ENCODE data around the gene CACNA1I. TPM values are rescaled to one million over a fixed set of nuclear protein-coding genes. Genes with fewer than 3 reads are reported as not detected.

CACNA1I gene
- total RNA-seq, 1 experiment from 2014 or later = 0.90 TPM

GRCh38 chr22:39603345-39603744 lies 32.8 kb downstream of the CACNA1I start:
- Histone ChIP-seq H3K4me1 (ENCODE audit: insufficient read depth, low read length, poor library complexity, severe bottlenecking) (no peaks in the 10 kb centered on the region), H3K36me3 (ENCODE audit: insufficient read depth, low read length, poor library complexity, severe bottlenecking) (no peaks in the 10 kb centered on the region), H3K4me3 (ENCODE audit: low read depth, low read length, poor library complexity, severe bottlenecking) (no peak overlapping the region), H3K27ac (ENCODE audit: low read depth, low read length, poor library complexity, severe bottlenecking) (no peak overlapping the region), H3K27me3 (replicated peaks; ENCODE audit: insufficient read depth, low read depth, low read length, poor library complexity) (no peaks in the 10 kb centered on the region), H3K9me3 (ENCODE audit: low read depth, low read length, poor library complexity, severe bottlenecking) (no peaks in the 10 kb centered on the region)
- no peak for DNase-seq (ENCODE audit: low spot score)
- TF ChIP-seq EZH2 (IDR thresholded peaks at IDR 0.05; ENCODE audit: borderline replicate concordance, low read depth, low read length, poor library complexity, severe bottlenecking) (no peak), CTCF (conservative IDR thresholded peaks at IDR 0.05; ENCODE audit: low read depth, low read length) (no peak)
- POLR2A ChIA-PET (ENCODE audit: low non-redundant PET) = no interaction called here
- no TSS peak for BruUV-seq (replicated peaks)
- intact Hi-C loops (cut with micrococcal nuclease; ENCODE audit: unreplicated experiment) = no loop called here
- CTCF ChIA-PET = no interaction called here

- Histone ChIP-seq H3K9me3 (ENCODE audit: low read depth, low read length, poor library complexity, severe bottlenecking) (no peaks in the 10 kb centered on the region), H3K27me3 (replicated peaks; ENCODE audit: insufficient read depth, low read depth, low read length, poor library complexity) (no peaks in the 10 kb centered on the region), H3K4me3 (ENCODE audit: low read depth, low read length, poor library complexity, severe bottlenecking) (no peak overlapping the region), H3K27ac (ENCODE audit: low read depth, low read length, poor library complexity, severe bottlenecking) (no peak overlapping the region), H3K36me3 (ENCODE audit: insufficient read depth, low read length, poor library complexity, severe bottlenecking) (no peaks in the 10 kb centered on the region), H3K4me1 (ENCODE audit: insufficient read depth, low read length, poor library complexity, severe bottlenecking) (peaks cover 7% of the 10 kb centered on the region)
- no TSS peak for BruUV-seq (replicated peaks)
- intact Hi-C loops (cut with micrococcal nuclease; ENCODE audit: unreplicated experiment) = no loop called here
- DNase-seq (ENCODE audit: low spot score) = no peak
- no peak for TF ChIP-seq CTCF (conservative IDR thresholded peaks at IDR 0.05; ENCODE audit: low read depth, low read length)
- TF ChIP-seq EZH2 (IDR thresholded peaks at IDR 0.05; ENCODE audit: borderline replicate concordance, low read depth, low read length, poor library complexity, severe bottlenecking) = no peak
- CTCF ChIA-PET = interaction anchor here (0.6 kb wide), 1 partner anchor 412 kb away, joined by 4 read pairs; no protein-coding TSS in a partner anchor
- POLR2A ChIA-PET (ENCODE audit: low non-redundant PET) = no interaction called here
These were observed 39.7 kb downstream of the CACNA1I start for GRCh38 chr22:39610246-39610645.

- no TSS peak for BruUV-seq (replicated peaks)
- Histone ChIP-seq H3K4me3 (ENCODE audit: low read depth, low read length, poor library complexity, severe bottlenecking) (no peak overlapping the region), H3K27me3 (replicated peaks; ENCODE audit: insufficient read depth, low read depth, low read length, poor library complexity) (no peaks in the 10 kb centered on the region), H3K4me1 (ENCODE audit: insufficient read depth, low read length, poor library complexity, severe bottlenecking) (peaks cover 7% of the 10 kb centered on the region), H3K27ac (ENCODE audit: low read depth, low read length, poor library complexity, severe bottlenecking) (no peak overlapping the region), H3K9me3 (ENCODE audit: low read depth, low read length, poor library complexity, severe bottlenecking) (no peaks in the 10 kb centered on the region), H3K36me3 (ENCODE audit: insufficient read depth, low read length, poor library complexity, severe bottlenecking) (no peaks in the 10 kb centered on the region)
- ChIA-PET POLR2A (ENCODE audit: low non-redundant PET) (no interaction called here), CTCF (interaction anchor here (0.6 kb wide), 1 partner anchor 412 kb away, joined by 4 read pairs; no protein-coding TSS in a partner anchor)
- DNase-seq (ENCODE audit: low spot score) = no peak
- intact Hi-C loops (cut with micrococcal nuclease; ENCODE audit: unreplicated experiment) = no loop called here
- TF ChIP-seq CTCF (conservative IDR thresholded peaks at IDR 0.05; ENCODE audit: low read depth, low read length) = no peak
These were observed 40.2 kb downstream of the CACNA1I start for GRCh38 chr22:39610766-39611165.
